Caco-2 (cell line): ENCODE data around the gene CC2D2A. TPM values are rescaled to one million over a fixed set of nuclear protein-coding genes. Genes with fewer than 3 reads are reported as not detected.
A peak's percentile ranks its signal among the peaks of the same experiment; 100 is the strongest.

Source experiments
- BruUV-seq: library from RNA; stranded (reverse); fragments of 400-500 nt; replicated peaks from 2 replicates; lab custom pipeline; 2021; lab: Mats Ljungman, UMichigan
- CTCF ChIA-PET: fragments of 300-600 bp; sonication (Branson Sonifier 250); formaldehyde crosslinking; loops from one replicate; lab custom pipeline; 2022; ENCODE audit warnings: antibody characterized with exemption; lab: Charles Lee
- POLR2A ChIA-PET: fragments of 300-600 bp; sonication (Branson Sonifier 250); formaldehyde crosslinking; loops from one replicate; lab custom pipeline; 2022; ENCODE audit warnings: antibody characterized with exemption; lab: Charles Lee
- DNase-seq, 2 experiments: peaks; one replicate each; pipeline versions ENCODE4 v3.0.0 to v3.0.0-alpha.2; 2020 to 2022
- H3K27me3 ChIP-seq: replicated peaks from 2 replicates; pipeline ENCODE4 v1.6.0; 2011; ENCODE audit warnings: low read length; ENCODE audit not compliant: control insufficient read depth, insufficient read depth
- H3K36me3 ChIP-seq: 2 replicates; pipeline ENCODE4 v1.5.1; 2011; ENCODE audit warnings: low read length; ENCODE audit not compliant: control insufficient read depth, insufficient read depth
- H3K4me1 ChIP-seq: fragments of 250-450 bp; sonication (Bioruptor Pico); 2 replicates; pipeline ENCODE4 v1.5.1; 2020; ENCODE audit warnings: mild to moderate bottlenecking
- H3K4me3 ChIP-seq: 2 replicates; pipeline ENCODE4 v1.5.1; 2011; ENCODE audit warnings: low read depth, mild to moderate bottlenecking, control low read depth, low read length
- H3K9me3 ChIP-seq: fragments of 250-450 bp; sonication (Bioruptor Pico); 2 replicates; pipeline ENCODE4 v1.5.1; 2020; ENCODE audit warnings: mild to moderate bottlenecking, moderate library complexity
- H3K27ac Mint-ChIP-seq: one replicate; pipeline ENCODE4 v1.8.0; 2022; ENCODE audit warnings: mixed read lengths; ENCODE audit not compliant: unreplicated experiment
- H3K27me3 Mint-ChIP-seq: one replicate; pipeline ENCODE4 v1.8.0; 2022; ENCODE audit warnings: mixed read lengths; ENCODE audit not compliant: insufficient read depth, unreplicated experiment
- H3K36me3 Mint-ChIP-seq: one replicate; pipeline ENCODE4 v1.8.0; 2022; ENCODE audit warnings: mild to moderate bottlenecking, mixed read lengths; ENCODE audit not compliant: insufficient read depth, unreplicated experiment
- H3K4me1 Mint-ChIP-seq: one replicate; pipeline ENCODE4 v1.8.0; 2022; ENCODE audit warnings: low read depth, mixed read lengths; ENCODE audit not compliant: unreplicated experiment
- H3K4me3 Mint-ChIP-seq: one replicate; pipeline ENCODE4 v1.8.0; 2022; ENCODE audit warnings: mild to moderate bottlenecking, moderate library complexity, mixed read lengths; ENCODE audit not compliant: unreplicated experiment
- H3K9me3 Mint-ChIP-seq: one replicate; pipeline ENCODE4 v1.8.0; 2022; ENCODE audit warnings: mixed read lengths; ENCODE audit not compliant: unreplicated experiment
- CTCF ChIP-seq, 2 experiments: fragments of 200-600 bp in 1 of 2; IDR thresholded peaks; 1 replicate in 1 of 2; 2 replicates in 1 of 2; pipeline versions ENCODE4 v1.5.1 to v1.8.0; 2011 to 2022; ENCODE audit warnings: antibody characterized with exemption in 1 of 2, control low read depth in 1 of 2, inconsistent platforms in 1 of 2, low read depth in 1 of 2, low read length in 1 of 2, mild to moderate bottlenecking in 1 of 2, moderate library complexity in 1 of 2; ENCODE audit not compliant: insufficient read depth in 1 of 2, severe bottlenecking in 1 of 2, unreplicated experiment in 1 of 2
- intact Hi-C: fragments of 100-400 bp; cut with micrococcal nuclease; formaldehyde crosslinking; loops from one replicate; pipeline ENCODE4 v1.10.0; 2022; ENCODE audit not compliant: unreplicated experiment
- total RNA-seq: library from RNA; stranded (reverse); gene quantifications from 2 replicates; pipeline ENCODE4 v1.2.3, GENCODE V29; 2022

CC2D2A gene
- total RNA-seq, 1 experiment from 2014 or later: 12.3 TPM

- no peaks in the 10 kb centered on the region for H3K27me3 Mint-ChIP-seq
- Histone ChIP-seq H3K9me3 (no peaks in the 10 kb centered on the region), H3K27me3 (no peaks in the 10 kb centered on the region), H3K4me3 (no peak overlapping the region), H3K36me3 (no peaks in the 10 kb centered on the region), H3K4me1 (peaks cover 10% of the 10 kb centered on the region)
- no peak overlapping the region for H3K27ac Mint-ChIP-seq
- H3K9me3 Mint-ChIP-seq: no peaks in the 10 kb centered on the region
- BruUV-seq: no TSS peak
- peak in 1 of 2 experiments; percentile 10 for DNase-seq
- POLR2A ChIA-PET: no interaction called here
- H3K4me3 Mint-ChIP-seq: no peak overlapping the region
- no peaks in the 10 kb centered on the region for H3K36me3 Mint-ChIP-seq
- H3K4me1 Mint-ChIP-seq: no peaks in the 10 kb centered on the region
- no peak for TF ChIP-seq CTCF (IDR thresholded peaks at IDR 0.05; ENCODE audit: insufficient read depth in 1 of 2, low read depth in 1 of 2, low read length in 1 of 2, severe bottlenecking in 1 of 2, unreplicated experiment in 1 of 2)
- intact Hi-C loops: loop anchor here (1.0 kb wide), 1 partner anchor 97 kb away; no protein-coding TSS in a partner anchor
- CTCF ChIA-PET: interaction anchor here (2.0 kb wide), 1 partner anchor 97 kb away, joined by 16 read pairs; no protein-coding TSS in a partner anchor
Observed at GRCh38 chr4:15575966-15576365, 106.3 kb downstream of the CC2D2A start.

GRCh38 chr4:15577508-15577907 lies 107.8 kb downstream of the CC2D2A start:
- BruUV-seq: no TSS peak
- ChIA-PET POLR2A (no interaction called here), CTCF (no interaction called here)
- no peaks in the 10 kb centered on the region for H3K36me3 ChIP-seq
- no peak overlapping the region for H3K27ac Mint-ChIP-seq
- H3K36me3 Mint-ChIP-seq: no peaks in the 10 kb centered on the region
- peaks cover 7% of the 10 kb centered on the region for H3K4me1 Mint-ChIP-seq
- no peaks in the 10 kb centered on the region for H3K27me3 ChIP-seq
- no peak for DNase-seq
- H3K27me3 Mint-ChIP-seq: no peaks in the 10 kb centered on the region
- intact Hi-C loops: no loop called here
- H3K4me3 ChIP-seq: no peak overlapping the region
- H3K4me1 ChIP-seq: peaks cover 10% of the 10 kb centered on the region
- H3K9me3 Mint-ChIP-seq: no peaks in the 10 kb centered on the region
- no peak overlapping the region for H3K4me3 Mint-ChIP-seq
- no peaks in the 10 kb centered on the region for H3K9me3 ChIP-seq
- no peak for TF ChIP-seq CTCF (IDR thresholded peaks at IDR 0.05; ENCODE audit: insufficient read depth in 1 of 2, low read depth in 1 of 2, low read length in 1 of 2, severe bottlenecking in 1 of 2, unreplicated experiment in 1 of 2)

- Mint-ChIP-seq H3K4me3 (no peak overlapping the region), H3K27ac (no peak overlapping the region), H3K4me1 (peaks cover 7% of the 10 kb centered on the region), H3K9me3 (no peaks in the 10 kb centered on the region), H3K27me3 (no peaks in the 10 kb centered on the region), H3K36me3 (no peaks in the 10 kb centered on the region)
- Histone ChIP-seq H3K4me3 (no peak overlapping the region), H3K36me3 (no peaks in the 10 kb centered on the region), H3K4me1 (no peaks in the 10 kb centered on the region), H3K9me3 (no peaks in the 10 kb centered on the region), H3K27me3 (no peaks in the 10 kb centered on the region)
- DNase-seq: no peak
- no peak for TF ChIP-seq CTCF (IDR thresholded peaks at IDR 0.05; ENCODE audit: insufficient read depth in 1 of 2, low read depth in 1 of 2, low read length in 1 of 2, severe bottlenecking in 1 of 2, unreplicated experiment in 1 of 2)
- POLR2A ChIA-PET: no interaction called here
- intact Hi-C loops: no loop called here
- no TSS peak for BruUV-seq
- CTCF ChIA-PET: no interaction called here
Observed at GRCh38 chr4:15584785-15585184, 115.1 kb downstream of the CC2D2A start.
